Measurements from ENCODE around the gene AFF3.

DNA sequence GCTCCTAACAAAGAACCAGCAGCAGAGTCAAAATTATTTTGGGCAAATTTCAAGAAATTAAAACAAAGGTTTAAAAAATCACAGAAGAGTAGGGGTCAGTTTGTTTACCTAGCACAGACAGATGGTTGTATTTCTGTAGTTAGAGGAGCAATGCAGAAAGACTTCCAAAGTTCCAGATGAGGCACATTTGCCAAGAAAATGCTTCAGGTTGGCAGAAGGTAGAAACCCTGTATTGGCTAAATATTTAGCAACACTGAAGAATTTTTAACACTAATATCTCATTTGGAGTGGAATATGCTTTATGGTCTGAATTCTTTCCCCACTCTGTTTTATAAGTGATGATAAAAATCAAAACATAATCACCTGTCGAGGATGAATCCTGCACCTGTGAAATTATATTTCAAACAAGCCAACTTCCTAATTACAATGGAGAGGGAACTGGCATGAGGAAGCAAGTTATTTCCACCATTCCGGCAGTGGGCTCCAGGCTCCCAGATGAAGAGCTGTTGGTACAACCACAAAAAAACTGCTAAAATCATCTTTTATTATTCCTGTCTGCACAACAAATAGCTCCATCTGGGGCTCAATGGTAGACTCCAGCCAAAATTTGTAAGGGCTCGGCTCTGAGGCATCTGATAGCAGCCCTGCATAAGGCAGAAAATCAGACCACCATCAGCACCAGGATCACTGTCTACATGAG, 366.0 kb downstream of the AFF3 start:
- TF ChIP-seq EZH2 (optimal IDR thresholded peaks at IDR 0.05; ENCODE audit: low read depth, low read length) (no peak), EZH2phosphoT487 (IDR thresholded peaks at IDR 0.05; ENCODE audit: low read length) (no peak)
- TF ChIP-seq, protein P1, sequence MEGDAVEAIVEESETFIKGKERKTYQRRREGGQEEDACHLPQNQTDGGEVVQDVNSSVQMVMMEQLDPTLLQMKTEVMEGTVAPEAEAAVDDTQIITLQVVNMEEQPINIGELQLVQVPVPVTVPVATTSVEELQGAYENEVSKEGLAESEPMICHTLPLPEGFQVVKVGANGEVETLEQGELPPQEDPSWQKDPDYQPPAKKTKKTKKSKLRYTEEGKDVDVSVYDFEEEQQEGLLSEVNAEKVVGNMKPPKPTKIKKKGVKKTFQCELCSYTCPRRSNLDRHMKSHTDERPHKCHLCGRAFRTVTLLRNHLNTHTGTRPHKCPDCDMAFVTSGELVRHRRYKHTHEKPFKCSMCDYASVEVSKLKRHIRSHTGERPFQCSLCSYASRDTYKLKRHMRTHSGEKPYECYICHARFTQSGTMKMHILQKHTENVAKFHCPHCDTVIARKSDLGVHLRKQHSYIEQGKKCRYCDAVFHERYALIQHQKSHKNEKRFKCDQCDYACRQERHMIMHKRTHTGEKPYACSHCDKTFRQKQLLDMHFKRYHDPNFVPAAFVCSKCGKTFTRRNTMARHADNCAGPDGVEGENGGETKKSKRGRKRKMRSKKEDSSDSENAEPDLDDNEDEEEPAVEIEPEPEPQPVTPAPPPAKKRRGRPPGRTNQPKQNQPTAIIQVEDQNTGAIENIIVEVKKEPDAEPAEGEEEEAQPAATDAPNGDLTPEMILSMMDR (IDR thresholded peaks at IDR 0.05; ENCODE audit: low read length) = no peak
